ENCODE measurements around the gene USP35.
A peak's percentile ranks its signal among the peaks of the same experiment; 100 is the strongest.

Gene USP35, protein sequence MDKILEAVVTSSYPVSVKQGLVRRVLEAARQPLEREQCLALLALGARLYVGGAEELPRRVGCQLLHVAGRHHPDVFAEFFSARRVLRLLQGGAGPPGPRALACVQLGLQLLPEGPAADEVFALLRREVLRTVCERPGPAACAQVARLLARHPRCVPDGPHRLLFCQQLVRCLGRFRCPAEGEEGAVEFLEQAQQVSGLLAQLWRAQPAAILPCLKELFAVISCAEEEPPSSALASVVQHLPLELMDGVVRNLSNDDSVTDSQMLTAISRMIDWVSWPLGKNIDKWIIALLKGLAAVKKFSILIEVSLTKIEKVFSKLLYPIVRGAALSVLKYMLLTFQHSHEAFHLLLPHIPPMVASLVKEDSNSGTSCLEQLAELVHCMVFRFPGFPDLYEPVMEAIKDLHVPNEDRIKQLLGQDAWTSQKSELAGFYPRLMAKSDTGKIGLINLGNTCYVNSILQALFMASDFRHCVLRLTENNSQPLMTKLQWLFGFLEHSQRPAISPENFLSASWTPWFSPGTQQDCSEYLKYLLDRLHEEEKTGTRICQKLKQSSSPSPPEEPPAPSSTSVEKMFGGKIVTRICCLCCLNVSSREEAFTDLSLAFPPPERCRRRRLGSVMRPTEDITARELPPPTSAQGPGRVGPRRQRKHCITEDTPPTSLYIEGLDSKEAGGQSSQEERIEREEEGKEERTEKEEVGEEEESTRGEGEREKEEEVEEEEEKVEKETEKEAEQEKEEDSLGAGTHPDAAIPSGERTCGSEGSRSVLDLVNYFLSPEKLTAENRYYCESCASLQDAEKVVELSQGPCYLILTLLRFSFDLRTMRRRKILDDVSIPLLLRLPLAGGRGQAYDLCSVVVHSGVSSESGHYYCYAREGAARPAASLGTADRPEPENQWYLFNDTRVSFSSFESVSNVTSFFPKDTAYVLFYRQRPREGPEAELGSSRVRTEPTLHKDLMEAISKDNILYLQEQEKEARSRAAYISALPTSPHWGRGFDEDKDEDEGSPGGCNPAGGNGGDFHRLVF

DNA sequence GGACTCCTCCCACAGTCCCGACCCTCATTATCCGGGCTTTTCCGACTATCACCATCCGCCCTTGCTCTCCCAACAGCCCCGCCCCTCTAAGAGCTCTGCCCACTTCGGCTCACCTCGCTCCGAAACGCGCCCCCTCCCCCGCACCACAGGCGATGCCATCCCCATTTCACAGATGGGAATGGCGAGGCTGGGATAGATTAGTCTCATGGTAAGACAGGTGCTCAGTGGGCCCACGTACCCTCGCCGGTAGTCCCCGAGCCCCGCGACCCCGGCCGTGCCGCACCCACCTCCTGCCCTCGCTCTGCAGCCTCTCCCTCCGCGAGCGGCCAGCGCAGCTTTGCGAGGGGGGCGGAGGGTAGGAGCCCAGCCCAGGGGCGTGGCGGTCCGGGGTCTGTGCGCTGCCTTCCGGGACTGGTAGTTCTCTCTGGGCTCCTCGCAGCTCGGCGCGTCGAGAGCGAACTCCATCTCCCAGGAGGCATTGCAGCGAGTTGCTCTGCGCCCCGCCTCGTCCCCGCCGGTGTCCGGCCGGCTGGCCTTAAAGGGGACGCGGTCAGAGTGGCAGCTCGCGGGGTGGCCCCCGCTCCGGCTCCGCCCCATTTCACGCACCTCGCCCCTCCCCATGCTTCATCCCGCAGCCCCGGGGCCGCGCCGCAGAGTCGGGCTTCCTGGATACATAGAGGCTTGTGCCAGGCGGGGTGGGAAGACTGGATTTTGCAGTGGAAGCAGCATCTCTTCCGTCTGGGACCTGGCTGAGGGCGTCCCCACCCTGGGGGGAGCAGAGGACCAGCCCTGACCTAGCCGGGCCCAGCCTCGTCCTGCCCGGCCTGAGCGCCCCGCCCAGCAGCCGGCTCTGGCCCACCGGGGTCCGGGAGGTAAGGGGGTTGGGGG, at the start of gene USP35, which contains the start of gene KCTD21:
Gene USP35 (plus strand): TSS at position 634 of the 888 bp plus-strand sequence. CDS start 7,327 bp downstream, outside the sequence.
Gene KCTD21 (minus strand): TSS at position 341 of the 888 bp plus-strand sequence. CDS start 14,072 bp downstream, outside the sequence.
- DNase-seq, result peak; percentile 94

DNA sequence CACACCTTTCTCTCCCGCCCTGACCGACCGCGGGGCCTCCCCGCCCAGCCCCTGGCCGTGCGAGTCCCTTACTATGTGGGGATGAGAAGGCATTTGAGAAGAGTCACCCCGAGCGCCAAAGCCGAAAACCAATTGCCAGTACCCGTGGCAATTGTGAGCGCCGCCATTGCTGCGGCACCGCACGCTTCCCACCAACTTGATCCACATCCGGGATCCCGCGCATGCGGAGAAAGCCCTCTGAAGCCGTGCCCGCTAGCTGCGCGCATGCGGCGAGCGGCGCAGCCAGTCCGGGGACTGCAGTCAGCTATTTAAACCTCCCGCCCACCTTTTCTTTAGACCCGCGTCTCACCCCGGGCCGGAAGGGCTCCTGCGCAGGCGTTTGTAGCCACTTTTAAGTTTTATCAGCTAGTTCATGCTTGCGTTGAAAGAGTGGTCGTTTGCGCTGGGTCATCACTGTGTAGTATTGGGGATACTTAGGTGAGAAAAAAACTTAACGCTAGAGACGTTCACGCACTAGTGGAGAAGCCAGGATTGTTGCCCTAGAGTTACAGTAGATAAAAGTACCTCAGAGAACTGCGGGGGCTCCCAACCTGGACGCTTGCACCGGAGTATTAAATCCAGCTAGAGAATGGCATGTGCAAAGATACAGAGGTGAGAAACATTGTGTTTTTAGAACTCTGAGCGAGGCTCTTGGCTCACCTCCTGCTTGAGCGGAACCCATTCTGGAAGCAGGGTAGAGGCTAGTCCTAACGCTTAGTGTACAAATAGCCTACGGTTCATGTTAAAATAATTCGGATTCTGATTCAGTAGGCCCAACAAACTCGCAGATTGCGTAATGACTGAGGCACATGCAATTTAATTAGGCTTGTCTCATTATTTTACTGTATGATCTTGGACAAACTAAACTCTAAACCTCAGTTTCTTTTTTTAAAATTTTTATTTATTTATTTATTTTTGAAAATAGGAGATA, 49.0 kb upstream of the USP35 start, which contains the start of gene ALG8:
Gene ALG8 (minus strand): TSS at position 205 of the 970 bp plus-strand sequence. CDS start 38 bp downstream, at position 167.
- peak; percentile 97 for DNase-seq

DNA sequence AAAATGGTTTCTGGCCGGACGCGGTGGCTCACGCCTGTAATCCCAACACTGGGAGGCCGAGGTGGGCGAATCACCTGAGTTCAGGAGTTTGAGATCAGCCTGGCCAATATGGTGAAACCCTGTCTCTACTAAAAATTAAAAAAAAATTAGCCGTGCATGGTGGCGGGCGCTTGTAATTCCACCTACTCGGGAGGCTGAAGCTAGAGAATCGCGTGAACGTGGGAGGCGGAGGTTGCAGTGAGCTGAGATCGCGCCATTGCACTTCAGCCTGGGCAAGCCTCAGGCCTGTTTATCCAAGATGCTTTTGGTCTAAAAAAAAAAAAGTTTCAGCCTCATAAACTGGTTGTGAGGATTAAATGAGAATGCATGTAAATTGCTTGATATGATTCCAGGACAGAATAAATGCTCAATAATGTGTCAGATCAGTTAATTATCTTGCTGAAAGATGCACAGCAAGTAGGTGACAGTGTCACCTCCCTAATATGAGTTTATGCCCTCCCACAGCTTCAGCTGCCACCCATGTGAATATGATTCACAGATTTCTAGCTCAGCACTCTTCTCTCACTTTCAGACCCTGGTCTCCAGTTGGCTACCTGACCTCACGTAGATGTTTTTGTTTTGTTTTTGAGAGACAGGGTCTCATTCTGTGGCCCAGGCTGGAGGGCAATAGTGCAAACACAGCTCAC, 48.2 kb upstream of the USP35 start:
- DNase-seq, result no peak

GRCh38 chr11:78145511-78146025, 43.2 kb upstream of the USP35 start:
- DNase-seq, result no peak

GRCh38 chr11:78147807-78148206, 40.9 kb upstream of the USP35 start:
- no peak for DNase-seq

- peak; percentile 47 for DNase-seq
Observed at GRCh38 chr11:78149646-78150045, 39.1 kb upstream of the USP35 start.

GRCh38 chr11:78150346-78150745, 38.4 kb upstream of the USP35 start:
- no peak for DNase-seq

- DNase-seq, result no peak
Observed at GRCh38 chr11:78150754-78151153, 38.0 kb upstream of the USP35 start.

DNA sequence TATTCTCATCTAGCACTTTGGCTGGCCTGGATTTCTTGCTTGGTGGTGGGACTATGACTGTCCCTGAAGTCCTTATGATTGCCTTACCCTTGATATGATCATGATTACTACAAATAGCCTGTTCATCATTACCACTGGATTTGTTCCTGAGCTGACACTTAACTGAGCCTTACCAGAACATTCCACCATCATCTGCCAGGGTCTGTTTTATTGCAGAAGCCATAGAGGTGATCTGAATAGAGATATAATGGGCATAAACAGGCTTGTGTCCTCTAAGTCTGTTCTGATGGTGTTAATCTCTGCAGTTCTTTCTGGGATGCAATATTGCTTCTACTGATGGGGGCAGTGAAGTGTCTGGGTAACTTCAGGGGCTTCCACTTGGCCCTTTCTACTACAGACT, 36.9 kb upstream of the USP35 start:
- no peak for DNase-seq

GRCh38 chr11:78156127-78156844, 32.4 kb upstream of the USP35 start:
- no peak for DNase-seq

DNA sequence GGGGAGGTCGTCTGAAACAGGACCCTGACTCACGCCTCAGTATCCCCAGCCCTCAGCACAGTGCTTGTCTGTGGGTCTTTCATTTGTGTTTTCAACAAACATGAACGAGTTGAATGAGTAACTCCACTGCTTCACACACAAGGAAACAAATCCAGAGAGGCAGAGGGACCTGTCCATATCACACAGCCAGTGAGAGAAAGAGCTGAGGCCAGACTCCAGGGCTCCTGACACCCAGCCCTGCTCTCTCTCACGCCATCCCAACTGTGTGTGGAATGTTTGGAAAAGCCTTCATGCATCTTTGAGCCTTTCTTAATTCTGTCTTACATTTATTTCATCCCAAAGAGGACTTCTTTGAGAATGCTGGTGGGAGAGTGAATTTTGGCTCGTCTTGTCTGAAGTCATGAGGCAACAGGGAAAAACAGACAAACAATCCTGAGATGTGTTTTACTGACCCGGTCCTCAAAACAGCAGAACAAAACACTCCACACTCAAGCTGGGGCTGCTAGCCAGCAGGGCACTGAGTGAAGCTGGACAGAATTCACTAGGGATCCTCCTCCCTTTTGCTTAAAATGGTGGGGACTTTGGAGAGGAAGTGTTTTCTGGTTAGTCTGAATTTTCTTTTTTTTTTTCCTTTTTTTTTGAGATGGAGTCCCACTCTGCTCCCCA, 29.6 kb upstream of the USP35 start:
- no peak for DNase-seq

- DNase-seq, result no peak
Observed at GRCh38 chr11:78160557-78160956, 28.2 kb upstream of the USP35 start.

GRCh38 chr11:78161346-78161745, 27.4 kb upstream of the USP35 start:
- no peak for DNase-seq

GRCh38 chr11:78161962-78162371, 26.8 kb upstream of the USP35 start:
- no peak for DNase-seq

GRCh38 chr11:78163828-78164227, 24.9 kb upstream of the USP35 start:
- no peak for DNase-seq

GRCh38 chr11:78164471-78164870, 24.2 kb upstream of the USP35 start:
- no peak for DNase-seq

- no peak for DNase-seq
Observed at GRCh38 chr11:78166855-78167469, 21.8 kb upstream of the USP35 start.
